Stimulated activated CD8-positive, alpha-beta memory T cell treated with anti-CD3 and anti-CD28 coated beads, Interleukin-7, amount 100 ng/mL, for 24 hours (primary cell): ENCODE data around the gene AMMECR1.
"Not testable (repeated sequence)": the region's sequence is repeated elsewhere in the genome, so short reads cannot be mapped to it uniquely, and the experiment has no call there.

ENCODE experiments used
- DNase-seq: peaks from one replicate; pipeline ENCODE4 v3.0.0-alpha.2; 2020; ENCODE audit warnings: low read depth

The AMMECR1 gene

GRCh38 chrX:110257889-110258288 is 60.0 kb downstream of the AMMECR1 start:
- no peak for DNase-seq

DNA sequence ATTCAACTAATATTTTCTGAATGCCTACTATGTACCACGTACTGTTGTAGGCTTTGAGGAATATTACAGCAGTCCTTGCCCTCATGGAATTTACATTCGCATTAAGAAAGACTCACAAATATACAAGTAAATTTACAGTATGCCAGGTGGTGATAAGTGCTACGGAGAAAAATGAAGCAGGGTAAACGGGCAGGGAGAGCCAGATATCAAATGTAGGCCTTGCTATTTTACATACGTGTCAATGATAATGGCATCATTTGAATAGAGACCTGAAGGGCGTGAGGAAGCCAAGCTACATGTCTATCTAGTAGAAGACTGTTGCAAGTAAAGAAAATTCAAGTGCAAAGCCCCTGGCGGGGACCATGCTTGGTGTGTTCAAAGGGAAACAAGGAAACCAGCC is 65.2 kb downstream of the AMMECR1 start:
- DNase-seq, result no peak

- no peak for DNase-seq
Measured at GRCh38 chrX:110251961-110252360, 65.9 kb downstream of the AMMECR1 start.

DNA sequence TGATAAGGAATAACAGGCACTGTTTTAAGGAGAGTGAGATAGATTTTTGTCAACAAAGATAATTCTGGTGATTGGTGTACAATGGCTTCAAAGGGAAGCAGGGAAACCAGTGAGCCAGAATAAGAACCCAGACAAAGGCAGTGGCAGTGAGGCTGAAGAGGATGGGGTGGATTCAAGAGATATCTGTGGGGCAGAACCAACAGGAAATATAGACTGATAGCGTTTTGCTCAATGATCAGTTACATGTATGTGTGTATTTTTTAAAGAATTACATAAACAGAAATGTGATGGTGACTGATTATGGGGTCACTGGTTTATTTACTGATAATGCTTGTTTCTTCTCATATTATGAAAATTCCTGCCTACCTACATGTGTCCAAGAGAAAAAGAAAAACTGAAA is 66.4 kb downstream of the AMMECR1 start:
- no peak for DNase-seq

DNA sequence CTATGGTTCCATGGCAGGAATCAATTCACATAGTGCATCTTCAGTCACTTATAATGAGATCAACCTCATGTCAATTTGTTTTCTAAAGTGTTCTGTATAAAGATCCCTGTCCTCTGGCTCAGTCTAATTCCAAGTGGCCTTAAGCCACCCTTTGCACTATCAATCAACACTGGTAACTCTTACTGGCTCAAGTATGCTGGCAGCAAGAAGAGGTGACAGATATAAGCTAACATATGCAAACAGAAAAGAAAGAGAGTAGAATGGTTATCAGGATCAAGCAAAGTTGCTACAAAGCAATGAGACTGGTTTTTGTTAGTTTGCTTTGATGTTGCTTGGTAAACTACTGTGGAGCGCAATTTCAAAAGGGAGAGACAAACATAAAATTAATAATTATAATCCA is 67.0 kb downstream of the AMMECR1 start:
- DNase-seq, result no peak

DNA sequence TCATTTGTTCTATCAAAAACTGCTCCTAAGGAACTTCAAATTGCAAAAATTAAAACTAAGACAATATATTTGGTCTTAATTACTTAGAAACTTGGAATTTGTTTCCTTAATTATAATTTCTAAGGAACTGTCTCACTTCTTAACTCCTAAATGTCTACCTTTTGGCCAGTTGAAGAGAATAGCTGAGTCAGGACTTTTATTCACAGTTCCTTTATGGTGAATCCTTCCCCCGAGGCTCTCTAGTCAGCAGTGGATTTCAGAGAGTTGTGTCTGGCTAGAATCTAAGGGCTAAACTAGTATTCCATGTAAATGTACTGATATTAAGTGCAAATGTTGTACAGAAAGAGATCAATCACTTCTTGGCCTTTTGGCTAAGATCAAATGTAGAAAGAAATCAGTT is 69.3 kb downstream of the AMMECR1 start:
- no peak for DNase-seq

- no peak for DNase-seq
Measured at GRCh38 chrX:110245011-110245410, 72.9 kb downstream of the AMMECR1 start.

DNA sequence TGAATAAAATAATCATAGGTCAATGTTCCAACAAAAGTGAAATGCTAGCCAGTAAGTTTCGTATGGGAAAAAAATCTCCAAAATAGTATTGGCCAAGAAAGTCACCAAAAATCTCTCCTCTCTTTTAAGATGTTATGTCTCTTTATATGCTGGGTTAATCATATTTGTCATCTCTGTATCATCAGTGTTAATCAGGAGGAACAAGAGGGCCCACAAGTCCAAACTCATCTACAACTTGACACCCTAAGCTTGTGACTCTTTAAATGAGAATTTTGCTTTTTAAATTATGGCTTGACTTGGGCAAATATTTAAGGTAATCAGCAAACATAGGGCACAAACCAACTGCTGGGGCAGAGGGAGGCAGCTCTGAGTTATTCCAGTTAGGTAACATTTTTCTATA is 75.5 kb downstream of the AMMECR1 start:
- no peak for DNase-seq

DNA sequence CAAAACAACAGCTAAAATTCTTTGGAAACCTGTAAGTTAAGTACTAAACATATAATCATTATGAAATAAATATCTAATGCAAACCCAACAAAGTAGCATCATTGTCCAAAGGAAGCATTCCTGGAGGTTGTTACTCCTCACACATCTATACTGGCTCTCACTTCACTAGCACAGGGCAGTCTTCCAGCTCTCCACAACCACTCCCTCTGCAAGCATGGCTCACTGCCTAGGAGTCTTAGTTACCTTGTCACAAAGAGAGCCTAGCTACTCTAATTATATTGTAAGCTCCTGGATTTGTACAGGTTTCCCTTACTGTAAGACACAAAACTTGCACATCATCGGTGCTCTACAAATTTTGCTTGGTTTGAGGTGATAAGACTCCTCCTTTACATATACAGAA is 76.1 kb downstream of the AMMECR1 start:
- no peak for DNase-seq

DNA sequence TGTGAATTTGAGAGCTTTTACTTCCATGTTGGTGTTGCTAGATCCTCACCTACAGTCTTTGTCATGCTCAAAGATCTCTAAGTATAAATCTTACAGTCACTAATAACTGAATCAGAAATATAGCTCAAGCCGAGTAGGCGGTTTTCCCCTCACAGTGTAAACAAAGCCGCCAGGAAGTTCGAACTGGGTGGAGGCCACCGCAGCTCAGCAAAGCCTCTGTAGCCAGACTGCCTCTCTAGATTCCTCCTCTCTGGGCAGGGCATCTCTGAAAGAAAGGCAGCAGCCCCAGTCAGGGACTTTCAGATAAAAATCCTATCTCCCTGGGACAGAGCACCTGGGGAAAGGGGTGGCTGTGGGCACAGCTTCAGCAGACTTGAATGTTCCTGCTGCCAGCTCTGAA is 79.6 kb downstream of the AMMECR1 start:
- not testable (repeated sequence) for DNase-seq

GRCh38 chrX:110231485-110231884 is 86.4 kb downstream of the AMMECR1 start:
- DNase-seq, result not testable (repeated sequence)

- peak; percentile 3 for DNase-seq
Measured at GRCh38 chrX:110229497-110230111, 88.3 kb downstream of the AMMECR1 start.

DNA sequence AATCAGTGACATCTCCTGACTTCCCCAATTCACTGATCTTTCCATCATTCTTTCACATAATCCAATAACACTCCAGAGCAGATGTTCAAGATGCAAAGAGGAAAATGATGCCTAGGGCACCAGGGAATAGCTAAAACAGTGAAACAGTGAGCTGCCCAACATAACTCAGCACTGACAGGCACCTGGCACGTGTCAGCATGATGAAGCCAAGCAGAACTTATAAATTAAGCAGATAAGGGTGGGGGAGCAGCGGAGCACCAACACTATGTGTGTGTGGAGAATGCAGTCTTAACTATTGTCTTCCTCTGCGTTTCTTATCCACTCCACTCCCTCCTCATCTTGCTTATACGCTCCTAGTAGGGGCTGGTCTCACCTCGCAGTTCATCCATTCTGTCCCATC is 89.4 kb downstream of the AMMECR1 start:
- no peak for DNase-seq

GRCh38 chrX:110226931-110227330 is 91.0 kb downstream of the AMMECR1 start:
- DNase-seq, result no peak

DNA sequence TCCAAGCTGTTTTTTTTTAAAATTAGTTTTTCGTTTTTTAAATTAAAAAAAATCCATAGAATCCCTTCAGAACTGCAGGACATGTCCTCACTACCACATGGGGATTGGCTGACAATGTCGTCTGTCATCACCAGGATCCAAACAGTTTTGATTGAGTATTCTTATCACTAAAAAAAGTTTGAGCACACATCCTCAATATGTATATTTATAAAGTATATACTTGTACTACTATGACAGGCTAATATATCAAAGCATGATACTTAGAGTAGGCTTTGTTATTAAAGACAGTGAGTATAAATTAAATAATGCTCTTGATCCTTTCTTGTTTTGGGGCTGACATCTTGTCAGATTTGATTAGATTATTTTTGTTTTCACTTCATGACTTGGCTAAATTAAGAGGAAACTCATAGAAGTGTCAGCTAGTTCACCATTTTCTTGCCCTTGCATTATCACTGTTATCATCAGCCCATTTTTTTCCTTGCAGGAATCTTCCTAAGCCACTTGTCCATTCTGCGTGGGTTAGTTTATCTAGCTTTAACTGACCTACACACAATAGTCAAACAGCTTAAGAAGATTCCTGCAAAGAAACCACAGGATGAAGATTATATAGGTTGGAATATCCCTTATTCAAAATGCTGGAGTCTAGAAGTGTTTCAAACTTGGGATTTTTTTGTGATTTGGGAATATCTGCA is 92.8 kb downstream of the AMMECR1 start:
- DNase-seq, result no peak

DNA sequence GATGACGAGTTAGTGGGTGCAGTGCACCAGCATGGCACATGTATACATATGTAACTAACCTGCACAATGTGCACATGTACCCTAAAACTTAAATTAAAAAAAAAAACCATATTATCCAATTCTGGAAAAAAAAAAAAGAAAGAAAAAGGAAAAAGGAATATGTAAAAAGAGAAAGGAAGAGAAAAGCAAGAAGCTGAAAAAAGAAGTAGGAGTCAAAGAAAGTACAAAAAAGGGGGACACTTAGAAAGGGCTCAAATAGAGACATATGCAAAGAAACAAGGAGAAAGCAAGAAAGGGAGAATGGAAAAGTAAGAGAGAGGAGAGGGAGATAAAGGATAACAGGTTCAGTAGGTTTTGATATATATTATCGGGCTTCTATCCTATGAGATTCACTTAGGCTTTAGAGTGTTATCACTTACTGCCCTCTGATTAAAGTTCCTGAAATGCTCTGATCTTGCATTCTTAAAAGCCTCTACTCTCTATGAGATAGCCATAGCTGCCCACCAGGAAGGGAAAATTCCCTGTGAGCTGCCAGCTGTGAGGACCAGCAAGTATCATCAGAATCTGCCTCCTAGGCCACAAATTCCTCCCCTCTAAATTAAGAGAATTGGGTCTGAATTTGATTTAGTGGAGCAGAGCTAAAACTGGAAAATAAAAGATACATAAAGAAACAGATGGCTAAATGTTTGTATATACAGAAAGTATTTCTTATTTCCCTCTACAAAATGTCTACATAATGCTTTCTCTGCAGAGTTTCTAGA is 95.2 kb downstream of the AMMECR1 start:
- DNase-seq, result no peak

GRCh38 chrX:110219920-110220319 is 98.0 kb downstream of the AMMECR1 start:
- DNase-seq, result no peak

DNA sequence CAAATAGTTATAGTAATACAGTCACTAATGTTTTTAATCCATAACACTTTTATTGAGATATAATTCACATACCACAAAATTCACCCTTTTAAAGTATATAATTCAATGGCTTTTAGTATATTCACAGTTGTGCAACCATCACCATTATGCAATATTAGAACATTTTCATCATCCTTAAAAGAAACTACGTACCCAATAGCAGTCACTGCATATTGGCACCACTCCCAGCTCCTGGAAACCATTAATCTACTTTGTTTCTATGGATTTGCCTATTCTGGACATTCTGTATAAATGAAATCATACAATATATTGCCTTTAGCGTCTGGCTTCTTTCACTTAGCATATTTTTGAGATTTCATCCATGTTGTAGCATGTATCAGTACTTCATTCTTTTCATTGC is 99.3 kb downstream of the AMMECR1 start:
- no peak for DNase-seq

GRCh38 chrX:110216027-110216426 is 101.9 kb downstream of the AMMECR1 start:
- no peak for DNase-seq

- no peak for DNase-seq
Measured at GRCh38 chrX:110215411-110215810, 102.5 kb downstream of the AMMECR1 start.

DNA sequence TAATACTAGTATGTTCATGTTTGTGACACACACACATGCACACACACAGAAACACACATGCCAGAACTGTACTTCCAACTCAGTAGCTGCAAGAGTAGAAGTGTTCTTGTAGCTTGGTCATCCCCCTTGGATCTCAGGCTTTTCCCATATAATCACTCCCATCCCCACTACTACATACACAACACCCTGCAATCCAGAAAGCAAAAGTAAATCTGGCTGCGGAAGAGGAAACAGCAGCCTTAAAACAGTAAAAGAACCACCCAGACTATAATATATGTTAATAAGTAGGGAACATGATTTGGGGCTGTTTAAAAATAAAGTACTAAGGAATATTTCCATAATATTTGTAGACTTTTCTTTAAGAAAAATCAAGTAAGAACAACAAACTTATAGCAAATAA is 103.2 kb downstream of the AMMECR1 start:
- no peak for DNase-seq

- DNase-seq, result no peak
Measured at GRCh38 chrX:110213183-110213582, 104.7 kb downstream of the AMMECR1 start.

- DNase-seq, result no peak
Measured at GRCh38 chrX:110212299-110212698, 105.6 kb downstream of the AMMECR1 start.
